Jurkat, Clone E6-1 (cell line): ENCODE measurements around the gene PIGQ.

Experiments used
- DNase-seq: peaks from one replicate; pipeline ENCODE4 v3.0.0-alpha.2; 2011; ENCODE audit warnings: low read depth, low spot score
- H3K4me3 ChIP-seq: 2 replicates; pipeline ENCODE4 v1.5.1; 2011; ENCODE audit warnings: mild to moderate bottlenecking, low read length, control low read depth, moderate library complexity

The PIGQ gene

DNA sequence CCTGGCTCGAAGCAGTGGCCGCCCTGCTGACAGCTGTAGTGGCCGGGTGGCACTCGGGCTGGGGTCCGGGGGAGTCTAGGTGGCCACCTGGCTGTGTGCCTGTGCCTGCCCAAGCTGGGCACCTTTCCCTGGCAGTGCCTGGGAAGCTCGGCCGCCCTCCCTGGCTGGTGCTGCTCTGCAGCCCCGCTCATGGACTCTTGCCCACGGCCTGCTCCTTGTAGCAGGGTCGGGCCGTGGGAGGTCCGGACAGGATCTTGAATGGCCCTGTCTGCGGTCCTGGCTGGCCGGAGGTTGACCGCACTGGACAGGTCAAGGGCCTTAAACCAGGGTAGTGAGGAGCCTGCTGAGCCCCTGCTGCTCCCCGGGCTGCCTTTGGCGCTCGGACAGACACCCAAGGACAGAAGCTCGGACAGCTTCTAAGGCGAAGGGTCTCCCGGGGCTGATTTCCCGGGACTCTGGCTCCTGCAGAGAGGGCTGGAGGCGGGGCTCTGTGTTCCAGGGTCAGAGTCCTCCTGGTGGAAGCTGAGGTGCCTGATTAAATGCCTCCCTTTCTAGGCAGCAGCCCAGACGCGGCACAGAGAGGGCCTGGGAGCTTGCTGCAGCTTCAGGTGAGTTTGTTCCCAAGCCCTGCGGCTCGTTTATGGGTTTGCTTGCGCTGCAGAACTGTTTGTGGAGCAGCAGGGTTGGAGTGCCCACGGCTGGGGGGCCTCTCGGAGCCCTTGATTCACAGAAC lies 36.2 kb upstream of the PIGQ start:
- H3K4me3 ChIP-seq: no peak overlapping the region
- no peak for DNase-seq

DNA sequence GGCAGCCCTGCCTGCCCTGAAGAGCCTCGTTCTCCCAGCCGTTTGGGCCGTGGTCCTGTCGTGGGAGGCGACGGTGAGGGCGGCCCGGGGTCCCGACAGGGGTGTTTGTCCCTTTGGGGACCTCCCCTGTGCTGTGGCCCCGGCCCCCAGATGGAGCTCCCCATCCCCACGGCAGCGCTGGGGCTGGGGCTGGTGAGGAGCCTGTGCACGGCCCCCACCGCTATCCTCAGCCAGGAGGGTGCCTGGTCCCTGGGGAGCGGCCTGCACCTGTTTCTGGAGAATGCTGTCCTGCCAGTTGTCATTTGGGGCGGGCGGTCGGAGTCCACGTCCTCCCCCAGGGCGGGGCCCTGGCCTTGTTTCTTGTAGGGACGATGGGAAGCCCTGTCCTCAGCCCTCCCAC lies 35.6 kb upstream of the PIGQ start:
- H3K4me3 ChIP-seq: no peak overlapping the region
- no peak for DNase-seq

DNA sequence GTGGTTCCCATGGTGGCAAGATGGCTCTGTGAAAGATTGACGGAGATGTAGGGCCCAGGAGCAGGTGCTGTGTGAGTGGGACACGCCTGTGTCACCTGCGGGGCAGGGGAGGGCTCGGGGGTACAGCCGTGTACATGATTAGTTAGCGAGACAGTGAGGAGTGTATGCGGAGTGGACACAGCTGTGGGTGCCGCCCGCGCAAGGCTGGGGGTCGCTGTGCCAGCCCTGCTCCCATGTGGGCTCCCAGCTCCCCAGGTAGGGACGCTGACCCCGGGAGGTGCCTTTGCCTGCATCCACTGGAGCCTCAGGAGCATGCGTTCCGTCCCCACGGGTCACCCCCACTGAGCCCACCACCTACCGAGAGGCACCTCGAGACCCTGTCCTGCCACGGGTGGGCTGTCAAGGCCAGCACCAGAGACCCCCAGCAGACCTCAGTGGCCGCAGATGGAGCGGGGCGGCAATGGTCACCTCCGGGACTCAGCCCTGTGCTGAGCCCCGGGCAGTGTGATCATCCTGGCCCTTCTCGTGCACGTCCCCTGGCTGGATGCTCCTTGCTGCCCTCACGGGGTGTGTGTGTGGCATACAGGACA lies 34.8 kb upstream of the PIGQ start:
- no peak for DNase-seq
- no peak overlapping the region for H3K4me3 ChIP-seq

DNA sequence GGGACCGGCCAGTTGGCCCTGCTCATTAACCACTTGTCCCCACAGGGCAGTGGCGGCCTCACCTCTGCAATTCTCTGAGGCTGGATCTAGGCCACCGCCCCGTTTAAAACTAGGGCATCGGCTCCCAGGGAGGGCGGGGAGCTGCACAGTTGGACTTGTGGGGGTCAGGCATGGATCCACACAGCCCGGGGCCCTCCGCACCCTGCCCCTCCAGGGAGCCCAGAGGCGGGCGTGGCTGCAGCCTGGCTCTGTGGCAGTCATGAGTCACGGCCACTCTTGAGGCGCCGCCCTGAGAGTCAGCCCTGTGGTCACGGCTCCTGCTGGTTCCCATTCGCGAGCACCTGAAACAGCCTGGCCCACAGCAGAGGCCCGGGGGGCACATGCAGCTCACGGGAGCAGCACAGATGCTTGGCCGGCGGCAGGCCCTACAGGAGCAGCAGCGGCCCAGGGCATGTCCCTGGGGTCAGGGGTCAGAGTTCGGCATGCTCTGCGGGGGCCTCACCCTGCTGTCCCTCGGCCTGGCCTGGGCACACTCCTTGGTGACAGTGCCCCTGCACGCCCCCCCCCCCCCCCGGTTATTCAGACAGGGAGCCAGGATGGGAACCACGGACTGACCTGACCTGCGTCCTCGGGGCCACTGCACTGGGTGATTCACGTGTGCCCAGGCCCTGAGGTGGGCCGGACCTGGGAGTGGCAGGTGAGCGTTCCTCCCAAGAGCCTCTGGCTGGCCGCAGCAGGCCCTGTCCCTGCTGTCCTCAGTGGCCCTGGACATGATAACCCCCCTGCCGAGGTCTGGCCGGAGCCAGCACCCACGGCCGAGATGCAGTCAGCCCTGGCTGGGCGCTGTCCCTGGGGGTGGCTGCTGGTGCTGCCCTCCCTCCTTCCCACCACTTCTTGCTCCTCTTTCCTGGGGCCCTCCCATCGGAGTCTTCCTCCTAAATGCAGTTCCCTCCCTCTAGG lies 34.0 kb upstream of the PIGQ start:
- no peak overlapping the region for H3K4me3 ChIP-seq
- DNase-seq: no peak

DNA sequence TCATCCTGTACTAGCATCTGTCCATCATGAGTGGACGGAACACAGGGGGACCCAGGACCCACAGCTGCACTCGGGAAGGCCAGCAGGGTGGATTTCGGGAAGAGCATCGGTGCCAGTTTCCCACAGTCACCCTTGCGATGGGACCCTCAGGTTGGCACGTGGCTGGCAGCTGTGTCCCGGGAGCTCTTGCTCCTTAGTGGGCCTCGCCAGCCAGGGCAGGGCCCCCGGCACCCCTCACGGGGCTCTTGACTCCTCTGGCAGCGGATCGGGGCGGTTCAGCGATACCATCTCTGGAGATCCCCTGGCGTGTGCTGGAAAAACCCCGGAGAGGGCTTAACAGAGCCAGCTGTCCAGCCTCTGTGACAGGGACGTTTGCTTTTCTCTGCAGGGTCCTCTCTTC lies 33.0 kb upstream of the PIGQ start:
- no peak overlapping the region for H3K4me3 ChIP-seq
- no peak for DNase-seq

DNA sequence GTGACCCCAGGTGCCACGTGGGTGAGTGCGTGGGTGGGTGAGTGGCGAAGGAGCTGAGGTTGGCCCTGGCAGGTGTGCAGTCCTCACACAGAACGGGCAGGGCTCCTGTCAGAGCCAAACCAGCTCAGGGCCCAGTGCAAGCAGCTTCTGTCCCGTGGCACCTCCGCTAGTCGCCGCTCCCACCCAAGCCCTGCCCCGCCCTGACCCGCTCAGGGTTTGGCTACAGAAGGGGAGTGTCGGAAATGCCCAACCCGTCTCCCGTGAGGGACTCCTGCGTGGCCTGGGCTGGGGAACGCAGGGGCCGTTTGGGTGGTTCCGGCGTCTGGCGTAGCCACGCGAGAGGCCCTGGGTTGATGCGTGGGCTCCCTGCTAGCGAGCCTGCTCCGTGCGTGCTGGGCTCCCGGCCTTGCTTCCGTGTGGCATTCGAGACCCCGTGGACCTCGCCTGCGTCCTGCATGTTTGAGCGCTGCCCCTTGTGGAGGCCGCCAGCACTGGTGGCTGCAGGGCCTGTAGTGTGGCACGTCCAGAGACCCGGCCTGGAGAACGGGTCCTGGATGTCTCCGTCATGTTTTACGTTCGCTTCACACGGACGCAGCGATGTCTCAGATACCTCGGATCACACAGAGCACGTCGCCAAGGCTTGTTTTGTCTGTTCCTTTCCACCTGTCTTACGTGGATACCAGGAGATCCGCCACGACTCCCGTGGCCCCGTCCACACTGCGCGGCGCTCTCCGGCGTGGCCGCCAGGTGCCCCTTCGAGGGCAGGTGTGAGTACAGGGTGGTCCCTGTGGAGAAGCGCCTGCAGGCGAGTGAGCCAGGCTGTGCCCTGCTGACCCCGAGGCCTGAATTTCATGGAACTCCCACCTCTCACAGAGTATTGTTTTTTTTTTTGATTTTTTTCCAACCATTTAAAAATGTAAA lies 32.1 kb upstream of the PIGQ start:
- H3K4me3 ChIP-seq: no peak overlapping the region
- DNase-seq: no peak

DNA sequence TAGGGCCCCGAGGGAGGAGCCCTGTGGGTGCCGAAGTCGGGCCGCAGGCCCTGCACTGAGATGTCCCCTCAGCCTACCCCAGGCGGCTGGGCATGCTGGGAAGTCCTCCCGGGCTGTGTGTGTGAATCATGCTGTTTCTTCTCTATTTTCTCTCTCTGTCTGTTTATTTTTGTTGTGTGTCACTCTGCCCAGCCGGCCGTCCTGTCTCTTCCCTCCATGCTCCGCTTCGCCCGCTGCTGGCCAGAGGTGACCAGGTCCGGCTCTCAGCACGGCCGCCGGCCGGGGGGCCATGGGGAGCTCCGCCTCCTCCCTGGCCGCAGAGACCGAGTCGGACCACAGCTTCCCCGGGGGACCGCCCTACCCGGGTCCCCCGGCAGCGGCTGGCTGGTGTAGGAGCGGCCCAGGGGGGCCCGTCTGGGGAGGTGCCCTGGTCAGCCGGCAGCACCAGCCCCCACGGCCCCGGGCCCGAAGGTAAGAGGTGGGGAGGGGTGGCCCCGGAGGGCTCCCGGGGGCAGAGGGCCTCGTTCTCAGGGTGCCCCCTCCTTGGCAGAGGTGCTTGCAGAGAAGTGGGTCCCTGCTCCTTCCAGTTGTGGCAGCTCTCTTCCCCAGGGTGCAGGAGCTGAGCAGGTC lies 29.8 kb upstream of the PIGQ start:
- no peak for DNase-seq
- no peak overlapping the region for H3K4me3 ChIP-seq

DNA sequence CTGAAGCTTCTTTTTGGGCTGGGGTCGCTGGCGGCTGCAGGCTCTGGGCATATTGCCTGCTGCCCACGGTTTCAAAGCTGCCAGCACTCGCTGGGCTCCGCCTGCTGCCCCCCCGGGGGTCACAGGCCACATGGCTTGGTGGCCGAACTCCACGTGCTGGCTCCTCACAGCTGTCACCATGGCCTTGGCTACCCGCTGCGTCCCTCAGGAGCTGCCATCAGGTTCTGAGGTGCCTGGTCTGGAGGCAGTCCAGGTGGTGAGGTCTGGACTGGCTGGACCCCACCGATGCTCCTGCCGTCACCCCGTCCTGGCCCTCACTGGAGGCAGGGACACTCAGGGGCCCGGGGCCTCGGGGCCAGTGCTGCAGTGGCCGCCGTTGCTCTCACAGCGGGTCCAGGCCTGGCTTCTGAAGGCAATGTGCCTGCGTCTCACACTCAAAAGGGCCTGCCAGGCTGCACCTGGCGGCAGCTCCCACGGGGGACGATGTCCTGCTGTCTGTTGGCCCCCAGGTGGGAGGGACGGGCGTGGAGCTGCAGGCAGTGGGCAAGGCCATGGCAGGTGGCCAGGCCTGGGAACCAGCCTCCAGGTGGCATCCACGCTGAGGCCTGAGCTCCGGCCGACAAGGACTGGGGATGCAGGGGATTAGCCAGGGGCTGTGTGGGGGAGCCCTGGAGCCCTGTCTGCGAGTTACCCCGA lies 29.0 kb upstream of the PIGQ start:
- DNase-seq: no peak
- no peak overlapping the region for H3K4me3 ChIP-seq

DNA sequence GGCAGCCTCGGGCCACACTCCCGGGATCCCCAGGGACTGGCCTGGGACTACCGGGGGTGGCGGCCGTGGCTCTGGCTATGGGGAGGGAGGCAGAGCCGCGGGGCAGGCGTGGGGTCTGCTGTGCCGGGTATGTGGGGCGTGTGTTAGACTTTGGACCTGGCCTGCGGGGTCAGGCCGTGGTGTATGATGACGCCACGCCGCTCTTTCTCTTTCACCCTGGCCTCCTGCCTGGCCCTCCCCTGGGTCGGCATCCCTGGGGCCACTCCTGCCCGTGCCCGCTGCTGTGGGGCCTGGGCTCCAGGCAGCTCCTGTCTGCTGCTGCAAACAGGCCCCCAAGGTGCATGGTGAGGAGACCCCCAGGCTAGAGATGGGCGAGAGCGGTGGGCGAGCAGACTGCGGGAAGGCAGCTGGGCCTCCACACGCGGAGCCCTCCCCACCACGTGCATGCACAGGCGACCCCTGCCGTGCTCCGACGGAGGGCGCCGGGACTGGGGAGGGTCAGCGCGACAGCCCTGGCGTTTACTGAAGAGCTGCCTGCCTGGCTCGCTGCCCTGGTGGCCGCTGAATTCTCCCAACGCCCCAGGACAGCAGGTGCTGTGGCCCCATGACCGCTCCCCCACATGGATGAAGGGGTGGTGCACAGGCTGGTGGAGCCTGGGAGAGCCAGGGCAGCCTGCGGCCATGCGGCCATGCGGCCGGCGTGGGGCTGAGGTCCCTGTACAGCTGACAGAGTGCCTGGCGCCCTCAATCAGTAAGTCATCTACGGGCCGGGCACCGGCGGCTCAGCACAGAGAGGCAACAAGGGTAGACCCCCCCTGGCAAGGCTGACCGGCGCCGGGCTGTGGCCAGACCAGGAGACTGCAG lies 26.2 kb upstream of the PIGQ start:
- DNase-seq: no peak
- no peak overlapping the region for H3K4me3 ChIP-seq

DNA sequence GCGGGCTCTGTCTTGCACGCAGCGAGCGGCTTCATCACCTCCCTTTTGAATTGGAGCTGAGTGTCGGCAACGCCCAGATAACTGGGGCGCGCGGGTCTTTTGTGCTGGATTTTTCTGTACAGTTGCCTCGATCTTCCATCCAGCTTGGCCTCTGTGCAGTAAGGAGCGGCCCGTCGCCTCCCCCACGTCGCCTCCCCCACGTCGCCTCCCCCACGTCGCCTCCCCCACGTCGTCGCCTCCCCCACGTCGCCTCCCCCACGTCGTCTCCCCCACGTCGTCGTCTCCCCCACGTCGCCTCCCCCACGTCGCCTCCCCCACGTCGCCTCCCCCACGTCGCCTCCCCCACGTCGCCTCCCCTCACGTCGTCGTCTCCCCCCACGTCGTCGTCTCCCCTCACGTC lies 25.3 kb upstream of the PIGQ start:
- H3K4me3 ChIP-seq: no peak overlapping the region
- DNase-seq: no peak

DNA sequence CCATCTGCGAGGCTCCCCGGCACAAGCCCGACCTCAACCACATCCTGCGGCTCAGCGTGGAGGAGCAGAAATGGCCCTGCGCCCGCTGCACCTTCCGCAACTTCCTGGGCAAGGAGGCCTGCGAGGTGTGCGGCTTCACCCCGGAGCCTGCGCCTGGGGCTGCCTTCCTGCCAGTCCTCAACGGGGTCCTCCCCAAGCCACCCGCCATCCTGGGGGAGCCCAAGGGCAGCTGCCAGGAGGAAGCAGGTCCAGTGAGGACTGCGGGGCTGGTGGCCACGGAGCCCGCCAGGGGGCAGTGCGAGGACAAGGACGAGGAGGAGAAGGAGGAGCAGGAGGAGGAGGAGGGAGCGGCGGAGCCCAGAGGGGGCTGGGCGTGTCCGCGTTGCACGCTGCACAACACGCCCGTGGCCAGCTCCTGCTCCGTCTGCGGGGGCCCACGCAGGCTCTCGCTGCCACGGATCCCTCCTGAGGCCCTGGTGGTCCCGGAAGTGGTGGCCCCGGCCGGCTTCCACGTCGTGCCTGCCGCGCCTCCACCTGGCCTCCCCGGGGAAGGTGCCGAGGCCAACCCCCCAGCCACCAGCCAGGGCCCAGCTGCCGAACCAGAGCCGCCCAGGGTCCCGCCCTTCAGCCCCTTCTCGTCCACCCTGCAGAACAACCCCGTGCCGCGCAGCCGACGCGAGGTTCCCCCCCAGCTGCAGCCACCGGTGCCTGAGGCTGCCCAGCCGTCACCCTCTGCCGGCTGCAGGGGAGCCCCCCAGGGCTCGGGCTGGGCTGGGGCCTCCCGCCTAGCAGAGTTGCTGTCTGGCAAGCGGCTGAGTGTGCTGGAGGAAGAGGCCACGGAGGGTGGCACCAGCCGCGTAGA lies 22.6 kb upstream of the PIGQ start:
- peak overlapping the region; percentile 30 for H3K4me3 ChIP-seq
- DNase-seq: peak; percentile 82

DNA sequence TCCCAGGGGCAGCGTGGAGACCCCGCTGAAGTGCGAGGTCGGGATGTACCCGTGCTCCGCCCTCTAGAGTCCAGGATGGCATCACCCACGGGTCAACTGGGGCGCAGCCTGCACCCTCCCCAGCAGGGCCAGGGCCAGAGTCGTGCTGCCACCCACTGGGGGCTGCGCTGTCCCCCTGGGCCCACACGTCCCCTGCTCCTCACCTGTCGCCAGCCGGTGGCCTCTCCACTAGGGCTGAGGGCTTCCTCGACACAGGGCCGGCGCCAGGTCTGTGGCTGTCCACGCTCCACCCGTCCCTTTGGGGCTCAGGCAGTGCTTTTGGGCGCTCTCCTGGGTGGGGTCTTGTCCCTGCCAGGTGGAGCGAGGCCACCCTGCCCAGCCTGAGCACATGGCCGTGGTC lies 21.2 kb upstream of the PIGQ start:
- no peak for DNase-seq
- H3K4me3 ChIP-seq: no peak overlapping the region

DNA sequence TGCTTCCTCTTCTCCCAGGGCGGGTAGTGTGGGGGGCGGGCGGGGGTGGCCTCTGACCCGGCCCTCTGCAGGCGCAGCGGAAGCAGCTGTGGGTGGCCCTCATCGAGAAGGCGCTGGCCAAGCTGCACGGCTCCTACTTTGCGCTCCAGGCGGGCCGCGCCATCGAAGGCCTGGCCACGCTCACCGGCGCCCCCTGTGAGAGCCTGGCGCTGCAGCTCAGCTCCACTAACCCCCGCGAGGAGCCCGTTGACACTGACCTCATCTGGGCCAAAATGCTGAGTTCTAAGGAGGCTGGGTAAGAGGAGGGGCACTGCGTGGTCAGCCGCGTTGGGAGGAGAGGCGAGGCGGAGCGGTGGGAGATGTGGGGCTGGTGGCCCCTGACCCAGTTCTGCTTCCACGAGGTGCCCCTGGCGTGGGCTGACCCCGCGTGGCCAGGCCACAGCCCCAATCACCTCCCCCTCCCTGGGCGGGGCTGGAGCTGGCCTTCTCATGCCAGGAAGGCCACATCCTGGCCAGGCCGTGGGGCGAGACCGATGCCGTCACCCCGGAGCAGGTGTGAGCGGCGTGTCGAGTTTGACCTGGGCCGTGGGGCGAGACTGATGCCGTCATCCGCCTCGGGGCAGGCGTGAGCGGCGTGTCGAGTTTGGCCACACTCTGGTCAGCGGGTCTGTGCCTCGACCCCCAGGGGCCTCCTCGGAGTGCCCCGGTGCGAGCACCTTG lies 20.1 kb upstream of the PIGQ start:
- no peak for DNase-seq

DNA sequence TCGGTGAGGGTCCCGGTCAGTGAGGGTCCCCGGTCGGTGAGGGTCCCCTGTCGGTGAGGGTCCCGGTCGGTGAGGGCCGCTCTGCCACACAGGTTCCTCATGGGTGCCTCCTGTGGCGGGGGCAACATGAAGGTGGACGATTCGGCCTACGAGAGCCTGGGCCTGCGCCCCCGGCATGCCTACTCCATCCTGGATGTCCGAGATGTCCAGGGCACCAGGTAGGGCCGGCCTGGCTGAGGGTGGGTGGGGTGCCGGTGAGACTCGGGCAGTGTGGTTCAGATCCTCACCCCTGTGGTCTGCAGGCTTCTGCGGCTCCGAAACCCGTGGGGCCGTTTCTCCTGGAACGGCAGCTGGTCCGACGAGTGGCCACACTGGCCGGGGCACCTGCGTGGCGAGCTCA lies 18.6 kb upstream of the PIGQ start:
- H3K4me3 ChIP-seq: no peak overlapping the region
- DNase-seq: no peak

More for the DNA sequence above, 20.1 kb upstream of the PIGQ start:
- H3K4me3 ChIP-seq: no peak overlapping the region

DNA sequence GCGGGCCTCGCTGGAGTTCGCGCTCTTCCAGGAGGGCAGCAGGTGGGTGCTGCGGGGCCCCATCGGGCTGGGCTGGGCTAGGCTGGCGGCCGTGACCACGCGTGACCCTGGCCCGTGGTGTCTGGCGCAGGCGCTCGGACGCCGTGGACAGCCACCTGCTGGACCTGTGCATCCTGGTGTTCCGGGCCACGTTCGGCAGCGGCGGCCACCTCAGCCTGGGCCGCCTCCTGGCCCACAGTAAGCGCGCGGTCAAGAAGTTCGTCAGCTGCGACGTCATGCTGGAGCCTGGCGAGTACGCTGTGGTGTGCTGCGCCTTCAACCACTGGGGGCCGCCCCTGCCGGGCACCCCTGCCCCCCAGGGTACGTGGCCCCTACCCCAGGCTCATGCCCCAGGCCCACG lies 17.6 kb upstream of the PIGQ start:
- no peak overlapping the region for H3K4me3 ChIP-seq
- no peak for DNase-seq
